ENCODE results near the gene ECE2. TPM values are rescaled to one million over a fixed set of nuclear protein-coding genes. Genes with fewer than 3 reads are reported as not detected.
"Not testable (repeated sequence)": the region's sequence is repeated elsewhere in the genome, so short reads cannot be mapped to it uniquely, and the experiment has no call there.

ECE2 gene
- total RNA-seq, 1 experiment from 2014 or later, result not detected

GRCh38 chr3:184267249-184267648, 8.6 kb upstream of the ECE2 start:
- DNase-seq (ENCODE audit: low spot score), result not testable (repeated sequence)

GRCh38 chr3:184272269-184272668, 3.6 kb upstream of the ECE2 start:
- DNase-seq (ENCODE audit: low spot score), result no peak

DNA sequence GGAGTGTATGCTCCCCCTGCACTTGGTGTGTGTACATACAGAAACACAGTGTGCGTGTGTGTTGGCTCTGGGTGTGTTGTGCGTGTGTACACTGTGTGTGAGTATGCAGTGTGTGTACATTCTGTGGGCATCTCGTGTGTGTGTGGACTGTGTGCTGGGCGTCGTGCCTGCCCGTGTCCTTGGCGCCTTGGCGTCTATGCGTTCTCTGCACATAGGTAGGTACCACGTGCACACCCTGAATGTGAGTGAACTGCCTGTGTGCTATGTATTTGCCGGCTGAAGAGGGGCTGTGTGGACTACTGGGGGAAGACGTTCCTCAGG, 481 bp upstream of the ECE2 start:
- no peak for DNase-seq (ENCODE audit: low spot score)

DNA sequence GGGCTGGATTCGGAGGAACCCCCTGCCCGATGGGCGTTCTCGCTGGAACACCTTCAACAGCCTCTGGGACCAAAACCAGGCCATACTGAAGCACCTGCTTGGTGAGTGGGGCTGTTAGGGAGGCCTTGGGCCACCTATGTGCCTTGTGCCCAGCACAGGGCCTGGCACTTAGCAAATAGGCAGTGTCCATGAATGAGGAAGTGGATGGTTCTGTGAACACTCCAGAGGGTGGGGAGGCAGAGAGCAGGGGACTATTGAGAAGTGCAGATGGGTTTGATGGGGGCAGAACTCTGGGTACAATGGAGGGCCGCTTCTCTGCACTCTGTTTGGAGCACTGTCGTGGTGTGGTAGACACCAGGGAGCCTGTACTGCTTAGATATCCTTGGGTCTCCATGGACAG, 1.5 kb downstream of the ECE2 start:
- DNase-seq (ENCODE audit: low spot score), result no peak

- DNase-seq (ENCODE audit: low spot score), result peak; percentile 11
Observed at GRCh38 chr3:184282941-184283340, 7.1 kb downstream of the ECE2 start.

DNA sequence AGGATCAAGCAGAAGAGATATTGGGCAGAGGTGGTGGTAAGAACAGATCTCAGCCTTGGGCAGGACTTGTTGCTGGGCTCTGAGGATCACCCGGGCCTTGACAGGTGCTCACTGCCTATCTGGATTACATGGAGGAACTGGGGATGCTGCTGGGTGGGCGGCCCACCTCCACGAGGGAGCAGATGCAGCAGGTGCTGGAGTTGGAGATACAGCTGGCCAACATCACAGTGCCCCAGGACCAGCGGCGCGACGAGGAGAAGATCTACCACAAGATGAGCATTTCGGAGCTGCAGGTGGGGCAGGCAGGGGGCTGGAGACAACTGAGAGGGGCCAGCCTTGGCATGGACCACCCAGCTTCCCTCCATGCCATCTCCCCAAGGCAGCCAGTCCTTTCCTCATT, 7.9 kb downstream of the ECE2 start:
- no peak for DNase-seq (ENCODE audit: low spot score)

DNA sequence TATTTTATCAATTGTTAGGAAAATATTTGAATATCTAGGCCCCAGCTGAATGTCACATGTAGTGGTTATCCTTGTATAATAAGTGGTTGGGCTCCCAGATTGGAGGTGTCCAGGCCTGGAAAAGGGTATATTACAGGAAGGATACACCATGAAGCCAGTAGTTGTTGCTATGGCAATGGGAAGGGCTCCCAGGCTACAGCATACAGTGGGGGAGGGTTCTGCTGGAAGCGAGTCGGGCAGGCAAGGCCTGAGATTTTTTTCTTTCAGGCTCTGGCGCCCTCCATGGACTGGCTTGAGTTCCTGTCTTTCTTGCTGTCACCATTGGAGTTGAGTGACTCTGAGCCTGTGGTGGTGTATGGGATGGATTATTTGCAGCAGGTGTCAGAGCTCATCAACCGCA, 8.9 kb downstream of the ECE2 start:
- DNase-seq (ENCODE audit: low spot score), result peak; percentile 83

- DNase-seq (ENCODE audit: low spot score), result peak; percentile 58
Observed at GRCh38 chr3:184289426-184289938, 13.7 kb downstream of the ECE2 start.

- no peak for DNase-seq (ENCODE audit: low spot score)
Observed at GRCh38 chr3:184290331-184290730, 14.5 kb downstream of the ECE2 start.

DNA sequence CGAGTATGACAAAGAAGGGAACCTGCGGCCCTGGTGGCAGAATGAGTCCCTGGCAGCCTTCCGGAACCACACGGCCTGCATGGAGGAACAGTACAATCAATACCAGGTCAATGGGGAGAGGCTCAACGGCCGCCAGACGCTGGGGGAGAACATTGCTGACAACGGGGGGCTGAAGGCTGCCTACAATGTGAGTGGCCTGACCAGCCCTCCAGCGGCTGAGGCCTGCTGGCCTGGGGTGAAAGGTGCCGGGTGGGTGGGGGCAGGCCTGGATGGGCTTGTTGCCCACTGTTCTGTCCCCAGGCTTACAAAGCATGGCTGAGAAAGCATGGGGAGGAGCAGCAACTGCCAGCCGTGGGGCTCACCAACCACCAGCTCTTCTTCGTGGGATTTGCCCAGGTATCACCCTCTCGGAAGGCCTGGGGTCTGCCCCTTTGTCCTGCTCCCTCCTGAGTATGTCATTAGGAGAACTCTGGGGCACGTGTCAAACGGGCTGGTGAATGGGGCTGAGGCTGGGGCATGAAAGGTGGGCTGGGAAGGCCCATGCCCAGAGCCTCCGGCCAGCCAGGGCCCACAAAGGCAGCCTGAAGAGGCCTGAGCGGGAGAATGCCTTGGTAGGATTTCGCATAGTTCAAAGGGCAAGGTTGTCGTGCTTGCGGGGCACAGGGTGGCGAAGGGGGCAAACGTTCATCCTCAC, 15.4 kb downstream of the ECE2 start:
- no peak for DNase-seq (ENCODE audit: low spot score)

- DNase-seq (ENCODE audit: low spot score), result no peak
Observed at GRCh38 chr3:184291738-184292445, 16.1 kb downstream of the ECE2 start.

GRCh38 chr3:184295771-184296170, 19.9 kb downstream of the ECE2 start:
- DNase-seq (ENCODE audit: low spot score), result no peak

GRCh38 chr3:184296616-184297015, 20.8 kb downstream of the ECE2 start:
- DNase-seq (ENCODE audit: low spot score), result no peak

GRCh38 chr3:184298759-184299487, 23.1 kb downstream of the ECE2 start, which contains the start of gene PSMD2:
Gene PSMD2 (plus strand): TSS chr3:184299241. CDS start chr3:184299267, 26 bp downstream.
- peak; percentile 93 for DNase-seq (ENCODE audit: low spot score)

DNA sequence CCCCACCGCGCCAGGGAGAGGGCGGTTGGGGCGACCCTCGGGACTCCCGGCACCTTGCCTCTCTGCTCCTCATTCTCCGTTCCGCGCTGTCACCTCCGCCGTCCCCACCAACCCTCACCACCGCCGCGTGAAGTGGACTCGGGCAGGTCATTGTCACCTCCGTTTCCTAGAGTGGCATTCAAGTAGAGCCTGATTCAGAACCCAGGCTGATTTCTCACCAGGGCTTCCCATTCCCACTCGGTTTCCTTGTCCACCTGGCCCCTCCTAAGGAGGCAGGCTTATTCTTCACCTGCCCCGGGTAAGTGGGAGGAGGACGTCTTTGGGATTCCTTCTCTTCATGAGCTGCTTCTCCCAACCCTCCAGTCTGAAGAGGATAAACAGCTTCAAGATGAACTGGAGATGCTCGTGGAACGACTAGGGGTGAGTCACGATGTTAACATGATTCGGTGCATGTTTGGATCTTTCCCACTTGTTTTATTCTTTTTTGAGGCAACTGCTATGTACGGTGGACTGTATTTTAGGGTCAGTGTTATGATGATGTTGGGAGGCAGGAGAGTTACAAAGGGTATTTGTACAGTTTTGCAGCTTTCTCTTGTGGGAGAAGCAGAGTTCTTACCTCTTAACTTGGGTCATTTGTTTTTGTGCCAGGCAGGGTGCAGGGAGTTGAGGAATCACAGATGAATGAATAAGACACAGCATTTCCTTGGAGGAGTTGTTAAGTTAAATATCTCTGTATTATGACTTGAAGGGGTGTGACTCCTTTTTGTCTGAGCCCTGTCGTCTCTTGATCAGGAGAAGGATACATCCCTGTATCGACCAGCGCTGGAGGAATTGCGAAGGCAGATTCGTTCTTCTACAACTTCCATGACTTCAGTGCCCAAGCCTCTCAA, 23.9 kb downstream of the ECE2 start:
- no peak for DNase-seq (ENCODE audit: low spot score)

GRCh38 chr3:184300378-184300720, 24.5 kb downstream of the ECE2 start:
- DNase-seq (ENCODE audit: low spot score), result peak; percentile 67

DNA sequence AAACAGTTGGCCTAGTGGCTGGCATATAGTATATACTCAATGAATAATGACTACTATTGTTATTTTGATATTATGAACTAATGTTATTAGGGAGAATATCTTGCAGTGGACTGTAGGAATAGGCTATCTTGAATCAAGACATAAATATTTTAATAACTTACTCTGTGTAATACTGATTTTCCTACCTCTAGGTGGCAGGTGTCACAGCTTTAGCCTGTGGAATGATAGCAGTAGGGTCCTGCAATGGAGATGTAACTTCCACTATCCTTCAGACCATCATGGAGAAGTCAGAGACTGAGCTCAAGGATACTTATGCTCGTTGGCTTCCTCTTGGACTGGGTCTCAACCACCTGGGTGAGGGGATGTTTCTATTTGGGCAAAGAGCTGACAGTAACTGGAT, 29.8 kb downstream of the ECE2 start:
- no peak for DNase-seq (ENCODE audit: low spot score)

DNA sequence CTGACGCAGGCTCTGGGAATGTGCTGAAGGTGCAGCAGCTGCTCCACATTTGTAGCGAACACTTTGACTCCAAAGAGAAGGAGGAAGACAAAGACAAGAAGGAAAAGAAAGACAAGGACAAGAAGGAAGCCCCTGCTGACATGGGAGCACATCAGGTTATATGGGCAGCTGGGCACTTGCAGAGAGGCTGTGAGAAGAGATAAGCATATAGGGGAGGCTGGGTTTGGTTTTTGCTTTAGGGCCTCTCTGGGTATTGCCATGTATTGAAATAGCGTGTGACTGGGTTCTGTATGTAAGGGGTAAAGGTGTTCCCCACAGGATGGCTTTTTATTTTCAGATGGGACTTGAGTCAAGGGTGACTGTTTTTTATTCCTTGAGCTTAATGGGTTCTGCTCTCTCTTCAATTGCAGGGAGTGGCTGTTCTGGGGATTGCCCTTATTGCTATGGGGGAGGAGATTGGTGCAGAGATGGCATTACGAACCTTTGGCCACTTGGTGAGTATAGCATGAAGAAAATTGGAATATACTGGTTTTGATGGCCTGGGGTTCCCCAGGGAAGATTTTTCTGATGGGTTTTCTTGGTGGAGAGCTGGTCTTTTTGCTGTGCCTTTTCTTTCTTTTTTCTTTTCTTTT, 30.6 kb downstream of the ECE2 start:
- DNase-seq (ENCODE audit: low spot score), result no peak

DNA sequence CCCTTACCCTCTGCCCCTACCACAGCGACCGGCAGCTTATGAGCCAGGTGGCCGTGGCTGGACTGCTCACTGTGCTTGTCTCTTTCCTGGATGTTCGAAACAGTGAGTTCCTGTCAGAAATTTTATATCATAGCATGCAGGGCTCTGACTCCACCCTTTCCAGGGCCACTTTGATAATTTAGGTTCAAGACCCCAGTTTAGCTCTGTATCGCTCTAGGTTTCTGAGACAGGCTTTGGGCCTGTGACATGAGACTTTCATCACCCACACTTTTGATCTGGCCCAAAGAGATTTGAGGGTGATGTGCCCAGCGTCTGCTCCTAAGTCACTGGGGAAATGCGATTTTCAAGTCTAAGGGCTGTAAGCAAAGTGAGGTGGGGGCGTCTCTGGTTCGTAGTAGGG, 32.1 kb downstream of the ECE2 start:
- DNase-seq (ENCODE audit: low spot score), result no peak

DNA sequence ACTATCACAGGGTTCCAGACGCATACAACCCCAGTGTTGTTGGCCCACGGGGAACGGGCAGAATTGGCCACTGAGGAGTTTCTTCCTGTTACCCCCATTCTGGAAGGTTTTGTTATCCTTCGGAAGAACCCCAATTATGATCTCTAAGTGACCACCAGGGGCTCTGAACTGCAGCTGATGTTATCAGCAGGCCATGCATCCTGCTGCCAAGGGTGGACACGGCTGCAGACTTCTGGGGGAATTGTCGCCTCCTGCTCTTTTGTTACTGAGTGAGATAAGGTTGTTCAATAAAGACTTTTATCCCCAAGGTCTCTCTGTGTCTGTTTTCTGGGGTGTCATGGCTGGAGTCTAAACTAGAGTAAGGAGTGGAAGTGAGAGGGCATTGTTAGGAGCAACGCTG, 32.9 kb downstream of the ECE2 start:
- no peak for DNase-seq (ENCODE audit: low spot score)

DNA sequence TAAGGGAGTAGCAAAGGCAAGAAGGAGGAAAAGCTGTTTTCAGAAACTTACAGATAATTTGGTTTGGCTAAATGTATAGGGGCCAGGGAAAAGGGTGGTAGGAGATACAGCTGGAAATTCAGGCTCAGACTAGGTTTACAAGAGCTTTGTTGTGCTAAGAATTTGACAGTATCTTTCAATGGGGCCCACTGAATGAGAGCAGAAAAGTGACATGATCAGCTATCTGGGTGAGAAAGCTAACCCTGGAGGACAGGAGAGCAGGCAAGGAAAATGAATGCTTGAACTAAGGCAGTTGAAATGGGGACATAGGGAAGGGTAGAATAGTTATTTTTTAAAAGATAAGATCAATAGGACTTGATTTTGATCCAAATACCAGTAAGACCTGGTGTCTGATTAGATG, 35.8 kb downstream of the ECE2 start:
- DNase-seq (ENCODE audit: low spot score), result no peak

Data from A172 (cell line).